ENCODE measurements around the gene HOXC12. TPM values are rescaled to one million over a fixed set of nuclear protein-coding genes. Genes with fewer than 3 reads are reported as not detected.
A peak's percentile ranks its signal among the peaks of the same experiment; 100 is the strongest.

Gene HOXC12
- total and polyA plus RNA-seq, 2 of the 8 experiments (the other 6 are each of a cell fraction or from before 2014, with no cell fraction given): not detected

GRCh38 chr12:53935383-53936341 is 19.0 kb upstream of the HOXC12 start:
- no peak overlapping the region for H3K18ac ChIP-seq (ENCODE audit: extremely low read depth, low read length)
- H4K5ac ChIP-seq (ENCODE audit: insufficient read length, low read depth, low read length): no peak overlapping the region
- no peak overlapping the region for H3K56ac ChIP-seq (replicated peaks; ENCODE audit: insufficient read length, low read depth, low read length)
- 11% methylated on average over 47 of the region's 49 CpGs; no CpG with 5 or more reads in 1 of the 2 experiments for WGBS, 2 experiments (ENCODE audit: extremely low coverage in 1 of 2, insufficient coverage in 1 of 2, insufficient read length in 1 of 2, insufficient replicate concordance in 2 of 2, low coverage in 1 of 2, low lambda C conversion rate in 2 of 2, missing lambda C conversion rate in 1 of 2)
- no peaks in the 10 kb centered on the region for H3K79me2 ChIP-seq (ENCODE audit: control insufficient read depth in 1 of 2, insufficient read depth in 2 of 2, low read length in 2 of 2)
- H3K9me3 ChIP-seq (ENCODE audit: insufficient read depth in 2 of 2, low read depth in 1 of 2, low read length in 1 of 2): no peaks in the 10 kb centered on the region
- peaks cover 91 to 100% (median 98%) of the 10 kb centered on the region in 4 experiments for H3K27me3 ChIP-seq (replicated peaks in 1 of 4; ENCODE audit: control insufficient read depth in 3 of 4, extremely low read depth in 1 of 4, insufficient read depth in 3 of 4, low read length in 3 of 4)
- no peak overlapping the region for H3K4me3 ChIP-seq (ENCODE audit: extremely low read depth in 1 of 4, insufficient read depth in 2 of 4, low read depth in 3 of 4, low read length in 4 of 4)
- FAIRE-seq (no peak), DNase-seq (ENCODE audit: low read depth in 1 of 2, low spot score in 2 of 2) (peak in 1 of 2 experiments; percentile 43)
- H3K23me2 ChIP-seq (ENCODE audit: low read depth, low read length): no peaks in the 10 kb centered on the region; the same call in 1 of the 2 replicates
- H2BK12ac ChIP-seq (ENCODE audit: low read depth, low read length): no peak overlapping the region
- H2BK20ac ChIP-seq (ENCODE audit: low read length): no peak overlapping the region
- H3K9ac ChIP-seq (replicated peaks in 1 of 4; ENCODE audit: extremely low read depth in 1 of 4, low read depth in 3 of 4, low read length in 3 of 4): no peak overlapping the region
- H2BK120ac ChIP-seq (replicated peaks; ENCODE audit: low read depth, low read length): no peak overlapping the region
- peaks cover 0 to 6% (median 5%) of the 10 kb centered on the region in 4 experiments; a peak in 4 of 7 replicates for H3K4me1 ChIP-seq (replicated peaks in 1 of 4; ENCODE audit: control insufficient read depth in 3 of 4, insufficient read depth in 4 of 4, low read length in 3 of 4)
- CTCF ChIA-PET (ENCODE audit: partially characterized antibody): interaction anchor here (1.0 to 2.5 kb wide), 4 partner anchors 9 to 192 kb away, joined by 4 to 17 read pairs (median 5); no protein-coding TSS in a partner anchor
- H2AK5ac ChIP-seq (ENCODE audit: low read depth, low read length): no peak overlapping the region
- no peak overlapping the region for H3K4me2 ChIP-seq (ENCODE audit: insufficient read depth in 1 of 2, low read depth in 2 of 2, low read length in 2 of 2)
- H2AFZ ChIP-seq (ENCODE audit: low read length): no peak overlapping the region
- no peak overlapping the region for H4K91ac ChIP-seq (replicated peaks; ENCODE audit: insufficient read length, low read length)
- H3K4ac ChIP-seq (replicated peaks; ENCODE audit: insufficient read length, low read depth, low read length): no peak overlapping the region
- H2BK15ac ChIP-seq (ENCODE audit: low read length): no peak overlapping the region
- peaks cover 0 to 6% (median 0%) of the 10 kb centered on the region in 4 experiments; a peak in 1 of 8 replicates for H3K36me3 ChIP-seq (ENCODE audit: control insufficient read depth in 2 of 4, insufficient read depth in 4 of 4, low read length in 3 of 4)
- peaks cover 12 to 32% of the 10 kb centered on the region in 2 experiments for H4K20me1 ChIP-seq (replicated peaks in 1 of 2; ENCODE audit: control insufficient read depth in 1 of 2, insufficient read depth in 2 of 2, low read length in 2 of 2)
- POLR2A ChIA-PET (ENCODE audit: partially characterized antibody): interaction anchor here (0.7 kb wide), 1 partner anchor 258 kb away, joined by 3 read pairs; no protein-coding TSS in a partner anchor
- no peaks in the 10 kb centered on the region for H3K79me1 ChIP-seq (ENCODE audit: low read depth, low read length)
- no peak overlapping the region for H2BK5ac ChIP-seq (ENCODE audit: low read depth, low read length)
- H3K23ac ChIP-seq (ENCODE audit: insufficient read length): no peak overlapping the region
- H3K27ac ChIP-seq (ENCODE audit: low read depth, low read length): no peak overlapping the region
- H3K14ac ChIP-seq (ENCODE audit: insufficient read length): no peak overlapping the region
- no peak overlapping the region for H4K8ac ChIP-seq (ENCODE audit: extremely low read depth, insufficient read depth, low read length)
- TF ChIP-seq CEBPB (IDR thresholded peaks at IDR 0.05; ENCODE audit: low read depth, low read length) (no peak), SUZ12 (IDR thresholded peaks at IDR 0.05; ENCODE audit: low read length) (peak; percentile 100), EZH2 (IDR thresholded peaks at IDR 0.05; ENCODE audit: low read depth, low read length, severe bottlenecking) (peak; percentile 99), RXRA (IDR thresholded peaks at IDR 0.05; ENCODE audit: insufficient read depth, low read depth, low read length) (no peak), CBX8 (IDR thresholded peaks at IDR 0.05; ENCODE audit: borderline replicate concordance, low read depth, low read length) (peak; percentile 45; the same call in 1 of the 2 replicates), ASH2L (IDR thresholded peaks at IDR 0.05; ENCODE audit: low read length) (no peak), JUN (IDR thresholded peaks at IDR 0.05; ENCODE audit: low read depth, low read length) (no peak), EP300 (IDR thresholded peaks at IDR 0.05; ENCODE audit: borderline replicate concordance in 1 of 2, low read depth in 2 of 2, low read length in 2 of 2) (no peak), BCL11A (IDR thresholded peaks at IDR 0.05; ENCODE audit: low read depth in 2 of 2, low read length in 2 of 2) (no peak)
- TF ChIP-seq, protein P1, sequence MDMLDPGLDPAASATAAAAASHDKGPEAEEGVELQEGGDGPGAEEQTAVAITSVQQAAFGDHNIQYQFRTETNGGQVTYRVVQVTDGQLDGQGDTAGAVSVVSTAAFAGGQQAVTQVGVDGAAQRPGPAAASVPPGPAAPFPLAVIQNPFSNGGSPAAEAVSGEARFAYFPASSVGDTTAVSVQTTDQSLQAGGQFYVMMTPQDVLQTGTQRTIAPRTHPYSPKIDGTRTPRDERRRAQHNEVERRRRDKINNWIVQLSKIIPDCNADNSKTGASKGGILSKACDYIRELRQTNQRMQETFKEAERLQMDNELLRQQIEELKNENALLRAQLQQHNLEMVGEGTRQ (IDR thresholded peaks at IDR 0.05; ENCODE audit: low read length): no peak

Measured in H1 (cell line).